K562 (cell line): ENCODE data around the gene BBS5.
"Not testable (repeated sequence)": the region's sequence is repeated elsewhere in the genome, so short reads cannot be mapped to it uniquely, and the experiment has no call there.

Source experiments
- EZH2 ChIP-seq: IDR thresholded peaks from 2 replicates; pipeline ENCODE4 v1.6.1; 2012; ENCODE audit warnings: low read depth, mild to moderate bottlenecking, inconsistent platforms, low read length, borderline replicate concordance
- FOXM1 ChIP-seq, 2 experiments: fragments of 450-650 bp in 1 of 2; sonication (generic) in 1 of 2; formaldehyde crosslinking in 1 of 2; IDR thresholded peaks; 2 replicates each; pipeline versions ENCODE4 v1.6.1 to v1.9.0; 2017 to 2022; ENCODE audit warnings: low read depth in 2 of 2, mild to moderate bottlenecking in 2 of 2, missing genetic modification reagents in 1 of 2, moderate library complexity in 1 of 2
- HSF4 ChIP-seq: fragments of 250-450 bp; sonication (Bioruptor Pico); IDR thresholded peaks from 2 replicates; pipeline ENCODE4 v2.1.2; 2022; ENCODE audit warnings: mild to moderate bottlenecking, moderate library complexity, borderline replicate concordance
- KLF10 ChIP-seq: fragments of 250-450 bp; sonication (Bioruptor Pico); IDR thresholded peaks from 2 replicates; pipeline ENCODE4 v1.6.1; 2021; ENCODE audit warnings: matching md5 sums
- SRF ChIP-seq, 2 experiments: fragments of 250-450, 450-650 bp in 1 of 2; sonication (Bioruptor Pico) in 1 of 2; sonication (generic) in 1 of 2; formaldehyde crosslinking; IDR thresholded peaks; 2 replicates each; pipeline versions ENCODE4 v1.5.0 to v1.5.1; 2020 to 2022; ENCODE audit warnings: mild to moderate bottlenecking in 1 of 2, missing genetic modification reagents in 1 of 2

DNA sequence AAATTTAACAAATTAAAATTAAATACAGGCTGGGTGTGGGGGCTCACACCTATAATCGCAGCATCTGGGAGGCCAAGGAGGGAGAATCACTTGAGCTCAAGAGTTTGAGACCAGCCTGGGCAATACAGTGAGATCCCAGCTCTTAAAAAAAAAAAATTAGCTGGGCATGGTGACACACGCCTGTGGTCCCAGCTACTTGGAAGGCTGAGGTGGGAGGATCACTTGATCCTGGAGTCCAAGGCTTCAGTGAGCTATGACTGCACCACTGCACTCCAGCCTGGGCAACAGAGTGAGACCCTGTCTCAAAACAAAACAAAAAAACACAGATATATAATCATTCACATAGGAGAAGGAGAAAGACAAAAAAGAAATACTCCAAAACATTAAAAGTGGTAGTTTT, 60.2 kb downstream of the BBS5 start:
- not testable (repeated sequence) for TF ChIP-seq EZH2; HSF4 (CRISPR knock-in tag); SRF (CRISPR knock-in tag; IDR thresholded peaks at IDR 0.05); KLF10 (CRISPR knock-in tag); FOXM1 (IDR thresholded peaks at IDR 0.05; ENCODE audit: low read depth); FOXM1 (CRISPR knock-in tag; IDR thresholded peaks at IDR 0.05; ENCODE audit: low read depth)
